GM12891 (cell line): ENCODE measurements around the gene CARD14.

ENCODE experiments used
- PAX5 ChIP-seq: IDR thresholded peaks from 2 replicates; pipeline ENCODE4 v1.6.1; 2011; ENCODE audit warnings: low read length, moderate library complexity, mild to moderate bottlenecking; ENCODE audit not compliant: insufficient read depth, severe bottlenecking
- POLR2A ChIP-seq: IDR thresholded peaks from 2 replicates; pipeline ENCODE4 v1.6.1; 2011; ENCODE audit warnings: low read depth, low read length, control low read depth
- POLR2AphosphoS5 ChIP-seq: IDR thresholded peaks from 2 replicates; pipeline ENCODE4 v1.6.1; 2011; ENCODE audit warnings: low read depth, low read length, control low read depth
- POU2F2 ChIP-seq: IDR thresholded peaks from 2 replicates; pipeline ENCODE4 v1.6.1; 2011; ENCODE audit warnings: low read depth, mild to moderate bottlenecking, control low read depth, low read length, moderate library complexity
- TAF1 ChIP-seq: IDR thresholded peaks from 2 replicates; pipeline ENCODE4 v1.6.1; 2011; ENCODE audit warnings: low read depth, low read length, control low read depth

DNA sequence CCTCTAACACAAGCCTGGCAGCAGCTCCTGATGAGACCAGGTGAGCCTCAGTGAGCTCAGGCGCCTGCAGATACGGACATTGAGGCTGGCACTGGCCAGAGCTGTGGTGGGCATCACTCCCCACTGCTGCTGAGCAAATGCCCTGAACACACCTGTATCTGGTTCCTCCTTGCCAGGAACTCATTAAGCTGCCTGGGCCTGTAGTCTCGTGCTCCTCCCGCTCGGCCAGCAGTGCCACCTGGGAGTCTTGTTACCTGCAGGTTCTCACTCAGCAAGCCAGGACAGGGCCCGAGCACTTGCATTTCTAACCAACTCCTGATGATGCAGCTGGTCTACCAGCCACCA, 36.2 kb upstream of the CARD14 start:
- no peak for TF ChIP-seq POLR2AphosphoS5
- no peak for TF ChIP-seq TAF1
- TF ChIP-seq POLR2A: no peak
- no peak for TF ChIP-seq POU2F2
- no peak for TF ChIP-seq PAX5
